A673 (cell line): ENCODE data around the gene TRIM59.

Source experiments
- CTCF ChIP-seq: fragments of 300-800, 200-600 bp; sonication (generic); conservative IDR thresholded peaks from 2 replicates; pipeline ENCODE4 v1.5.1; 2017; ENCODE audit warnings: low read depth, mild to moderate bottlenecking, antibody characterized with exemption, low read length, moderate library complexity, mixed read lengths
- EZH2 ChIP-seq: fragments of 200-600 bp; sonication (generic); IDR thresholded peaks from 2 replicates; pipeline ENCODE4 v1.6.1; 2017; ENCODE audit warnings: borderline replicate concordance, low read depth, mild to moderate bottlenecking, mixed read lengths, antibody characterized with exemption, low read length; ENCODE audit not compliant: poor library complexity, severe bottlenecking

GRCh38 chr3:160477750-160478149, 28.2 kb upstream of the TRIM59 start:
- TF ChIP-seq CTCF (no peak), EZH2 (no peak)
